Hepatocyte (in vitro differentiated cells): ENCODE results near the gene TMBIM4.

ENCODE experiments used
- EZH2 ChIP-seq: fragments of 200-600 bp; sonication (generic); IDR thresholded peaks from 2 replicates; pipeline ENCODE4 v1.6.1; 2016; ENCODE audit warnings: antibody characterized with exemption, mild to moderate bottlenecking, borderline replicate concordance
- TF ChIP-seq, protein P1 (sequence below): fragments of 200-600 bp; sonication (generic); IDR thresholded peaks from 2 replicates; pipeline ENCODE4 v1.5.1; 2016; ENCODE audit warnings: antibody characterized with exemption, mild to moderate bottlenecking; ENCODE audit not compliant: poor library complexity

DNA sequence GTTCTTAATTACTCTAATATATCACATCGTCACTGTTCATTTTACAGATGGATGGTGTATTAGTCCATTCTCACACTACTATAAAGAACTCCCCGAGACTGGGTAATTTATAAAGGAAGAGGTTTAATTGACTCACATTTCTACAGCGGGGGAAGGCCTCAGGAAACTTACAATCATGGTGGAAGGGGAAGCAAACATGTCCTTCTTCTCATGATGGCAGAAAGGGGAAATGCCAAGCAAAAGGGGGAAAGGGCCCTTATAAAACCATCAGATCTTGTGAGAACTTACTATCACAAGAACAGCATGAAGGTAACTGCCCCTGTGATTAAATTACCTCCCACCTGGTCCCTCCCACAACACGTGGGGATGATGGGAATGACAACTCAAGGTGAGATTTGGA is 6.5 kb downstream of the TMBIM4 start:
- TF ChIP-seq, protein P1, sequence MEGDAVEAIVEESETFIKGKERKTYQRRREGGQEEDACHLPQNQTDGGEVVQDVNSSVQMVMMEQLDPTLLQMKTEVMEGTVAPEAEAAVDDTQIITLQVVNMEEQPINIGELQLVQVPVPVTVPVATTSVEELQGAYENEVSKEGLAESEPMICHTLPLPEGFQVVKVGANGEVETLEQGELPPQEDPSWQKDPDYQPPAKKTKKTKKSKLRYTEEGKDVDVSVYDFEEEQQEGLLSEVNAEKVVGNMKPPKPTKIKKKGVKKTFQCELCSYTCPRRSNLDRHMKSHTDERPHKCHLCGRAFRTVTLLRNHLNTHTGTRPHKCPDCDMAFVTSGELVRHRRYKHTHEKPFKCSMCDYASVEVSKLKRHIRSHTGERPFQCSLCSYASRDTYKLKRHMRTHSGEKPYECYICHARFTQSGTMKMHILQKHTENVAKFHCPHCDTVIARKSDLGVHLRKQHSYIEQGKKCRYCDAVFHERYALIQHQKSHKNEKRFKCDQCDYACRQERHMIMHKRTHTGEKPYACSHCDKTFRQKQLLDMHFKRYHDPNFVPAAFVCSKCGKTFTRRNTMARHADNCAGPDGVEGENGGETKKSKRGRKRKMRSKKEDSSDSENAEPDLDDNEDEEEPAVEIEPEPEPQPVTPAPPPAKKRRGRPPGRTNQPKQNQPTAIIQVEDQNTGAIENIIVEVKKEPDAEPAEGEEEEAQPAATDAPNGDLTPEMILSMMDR = no peak
- TF ChIP-seq EZH2 = no peak
